ENCODE measurements around the gene CLCN7.

DNA sequence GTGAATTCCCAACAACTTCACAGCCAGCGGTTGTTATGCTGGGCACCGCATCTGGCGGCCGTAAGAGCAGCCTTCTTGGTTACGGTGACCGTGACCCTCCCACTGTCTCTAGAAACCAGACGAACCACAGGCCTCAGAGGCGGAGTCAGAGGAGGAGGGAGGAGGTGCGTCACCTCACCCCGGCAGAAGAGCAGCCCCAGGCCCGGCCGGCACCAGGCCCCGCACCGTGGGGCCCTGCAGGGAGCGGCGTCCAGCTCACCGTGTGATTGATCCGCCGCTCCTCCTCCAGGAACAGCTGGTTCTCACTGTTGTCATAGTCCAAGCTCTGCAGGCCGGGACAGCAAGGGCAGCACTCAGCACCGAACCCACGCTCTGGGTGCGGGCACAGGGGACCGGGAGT, 13.7 kb downstream of the CLCN7 start:
- TF ChIP-seq, protein P1, sequence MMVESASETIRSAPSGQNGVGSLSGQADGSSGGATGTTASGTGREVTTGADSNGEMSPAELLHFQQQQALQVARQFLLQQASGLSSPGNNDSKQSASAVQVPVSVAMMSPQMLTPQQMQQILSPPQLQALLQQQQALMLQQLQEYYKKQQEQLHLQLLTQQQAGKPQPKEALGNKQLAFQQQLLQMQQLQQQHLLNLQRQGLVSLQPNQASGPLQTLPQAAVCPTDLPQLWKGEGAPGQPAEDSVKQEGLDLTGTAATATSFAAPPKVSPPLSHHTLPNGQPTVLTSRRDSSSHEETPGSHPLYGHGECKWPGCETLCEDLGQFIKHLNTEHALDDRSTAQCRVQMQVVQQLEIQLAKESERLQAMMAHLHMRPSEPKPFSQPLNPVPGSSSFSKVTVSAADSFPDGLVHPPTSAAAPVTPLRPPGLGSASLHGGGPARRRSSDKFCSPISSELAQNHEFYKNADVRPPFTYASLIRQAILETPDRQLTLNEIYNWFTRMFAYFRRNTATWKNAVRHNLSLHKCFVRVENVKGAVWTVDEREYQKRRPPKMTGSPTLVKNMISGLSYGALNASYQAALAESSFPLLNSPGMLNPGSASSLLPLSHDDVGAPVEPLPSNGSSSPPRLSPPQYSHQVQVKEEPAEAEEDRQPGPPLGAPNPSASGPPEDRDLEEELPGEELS (CRISPR knock-in tag; IDR thresholded peaks at IDR 0.05), result no peak
- TF ChIP-seq, protein P2, sequence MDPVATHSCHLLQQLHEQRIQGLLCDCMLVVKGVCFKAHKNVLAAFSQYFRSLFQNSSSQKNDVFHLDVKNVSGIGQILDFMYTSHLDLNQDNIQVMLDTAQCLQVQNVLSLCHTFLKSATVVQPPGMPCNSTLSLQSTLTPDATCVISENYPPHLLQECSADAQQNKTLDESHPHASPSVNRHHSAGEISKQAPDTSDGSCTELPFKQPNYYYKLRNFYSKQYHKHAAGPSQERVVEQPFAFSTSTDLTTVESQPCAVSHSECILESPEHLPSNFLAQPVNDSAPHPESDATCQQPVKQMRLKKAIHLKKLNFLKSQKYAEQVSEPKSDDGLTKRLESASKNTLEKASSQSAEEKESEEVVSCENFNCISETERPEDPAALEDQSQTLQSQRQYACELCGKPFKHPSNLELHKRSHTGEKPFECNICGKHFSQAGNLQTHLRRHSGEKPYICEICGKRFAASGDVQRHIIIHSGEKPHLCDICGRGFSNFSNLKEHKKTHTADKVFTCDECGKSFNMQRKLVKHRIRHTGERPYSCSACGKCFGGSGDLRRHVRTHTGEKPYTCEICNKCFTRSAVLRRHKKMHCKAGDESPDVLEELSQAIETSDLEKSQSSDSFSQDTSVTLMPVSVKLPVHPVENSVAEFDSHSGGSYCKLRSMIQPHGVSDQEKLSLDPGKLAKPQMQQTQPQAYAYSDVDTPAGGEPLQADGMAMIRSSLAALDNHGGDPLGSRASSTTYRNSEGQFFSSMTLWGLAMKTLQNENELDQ (CRISPR knock-in tag; IDR thresholded peaks at IDR 0.05; ENCODE audit: borderline replicate concordance), result no peak
- TF ChIP-seq, protein P3, sequence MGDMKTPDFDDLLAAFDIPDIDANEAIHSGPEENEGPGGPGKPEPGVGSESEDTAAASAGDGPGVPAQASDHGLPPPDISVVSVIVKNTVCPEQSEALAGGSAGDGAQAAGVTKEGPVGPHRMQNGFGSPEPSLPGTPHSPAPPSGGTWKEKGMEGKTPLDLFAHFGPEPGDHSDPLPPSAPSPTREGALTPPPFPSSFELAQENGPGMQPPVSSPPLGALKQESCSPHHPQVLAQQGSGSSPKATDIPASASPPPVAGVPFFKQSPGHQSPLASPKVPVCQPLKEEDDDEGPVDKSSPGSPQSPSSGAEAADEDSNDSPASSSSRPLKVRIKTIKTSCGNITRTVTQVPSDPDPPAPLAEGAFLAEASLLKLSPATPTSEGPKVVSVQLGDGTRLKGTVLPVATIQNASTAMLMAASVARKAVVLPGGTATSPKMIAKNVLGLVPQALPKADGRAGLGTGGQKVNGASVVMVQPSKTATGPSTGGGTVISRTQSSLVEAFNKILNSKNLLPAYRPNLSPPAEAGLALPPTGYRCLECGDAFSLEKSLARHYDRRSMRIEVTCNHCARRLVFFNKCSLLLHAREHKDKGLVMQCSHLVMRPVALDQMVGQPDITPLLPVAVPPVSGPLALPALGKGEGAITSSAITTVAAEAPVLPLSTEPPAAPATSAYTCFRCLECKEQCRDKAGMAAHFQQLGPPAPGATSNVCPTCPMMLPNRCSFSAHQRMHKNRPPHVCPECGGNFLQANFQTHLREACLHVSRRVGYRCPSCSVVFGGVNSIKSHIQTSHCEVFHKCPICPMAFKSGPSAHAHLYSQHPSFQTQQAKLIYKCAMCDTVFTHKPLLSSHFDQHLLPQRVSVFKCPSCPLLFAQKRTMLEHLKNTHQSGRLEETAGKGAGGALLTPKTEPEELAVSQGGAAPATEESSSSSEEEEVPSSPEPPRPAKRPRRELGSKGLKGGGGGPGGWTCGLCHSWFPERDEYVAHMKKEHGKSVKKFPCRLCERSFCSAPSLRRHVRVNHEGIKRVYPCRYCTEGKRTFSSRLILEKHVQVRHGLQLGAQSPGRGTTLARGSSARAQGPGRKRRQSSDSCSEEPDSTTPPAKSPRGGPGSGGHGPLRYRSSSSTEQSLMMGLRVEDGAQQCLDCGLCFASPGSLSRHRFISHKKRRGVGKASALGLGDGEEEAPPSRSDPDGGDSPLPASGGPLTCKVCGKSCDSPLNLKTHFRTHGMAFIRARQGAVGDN (CRISPR knock-in tag; IDR thresholded peaks at IDR 0.05), result no peak
- no peak for TF ChIP-seq ZNF292 (CRISPR knock-in tag; IDR thresholded peaks at IDR 0.05; ENCODE audit: borderline replicate concordance, low read depth)
- TF ChIP-seq, protein P4, sequence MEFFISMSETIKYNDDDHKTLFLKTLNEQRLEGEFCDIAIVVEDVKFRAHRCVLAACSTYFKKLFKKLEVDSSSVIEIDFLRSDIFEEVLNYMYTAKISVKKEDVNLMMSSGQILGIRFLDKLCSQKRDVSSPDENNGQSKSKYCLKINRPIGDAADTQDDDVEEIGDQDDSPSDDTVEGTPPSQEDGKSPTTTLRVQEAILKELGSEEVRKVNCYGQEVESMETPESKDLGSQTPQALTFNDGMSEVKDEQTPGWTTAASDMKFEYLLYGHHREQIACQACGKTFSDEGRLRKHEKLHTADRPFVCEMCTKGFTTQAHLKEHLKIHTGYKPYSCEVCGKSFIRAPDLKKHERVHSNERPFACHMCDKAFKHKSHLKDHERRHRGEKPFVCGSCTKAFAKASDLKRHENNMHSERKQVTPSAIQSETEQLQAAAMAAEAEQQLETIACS (CRISPR knock-in tag; IDR thresholded peaks at IDR 0.05), result no peak
